MM.1S (cell line): Measurements from ENCODE around the gene TEX55.

Experiments
- EZH2 ChIP-seq: fragments of 300-600 bp; sonication (generic); optimal IDR thresholded peaks from 2 replicates; pipeline ENCODE3; 2017; ENCODE audit warnings: low read depth, mild to moderate bottlenecking, antibody characterized with exemption, low read length, mixed read lengths
- EZH2phosphoT487 ChIP-seq: fragments of 300-600 bp; sonication (generic); IDR thresholded peaks from 2 replicates; pipeline ENCODE4 v1.6.1; 2018; ENCODE audit warnings: antibody characterized with exemption, low read length
- TF ChIP-seq, protein P1 (sequence below): fragments of 300-600 bp; sonication (generic); IDR thresholded peaks from 2 replicates; pipeline ENCODE4 v1.5.1; 2016; ENCODE audit warnings: antibody characterized with exemption, low read length, mixed read lengths

DNA sequence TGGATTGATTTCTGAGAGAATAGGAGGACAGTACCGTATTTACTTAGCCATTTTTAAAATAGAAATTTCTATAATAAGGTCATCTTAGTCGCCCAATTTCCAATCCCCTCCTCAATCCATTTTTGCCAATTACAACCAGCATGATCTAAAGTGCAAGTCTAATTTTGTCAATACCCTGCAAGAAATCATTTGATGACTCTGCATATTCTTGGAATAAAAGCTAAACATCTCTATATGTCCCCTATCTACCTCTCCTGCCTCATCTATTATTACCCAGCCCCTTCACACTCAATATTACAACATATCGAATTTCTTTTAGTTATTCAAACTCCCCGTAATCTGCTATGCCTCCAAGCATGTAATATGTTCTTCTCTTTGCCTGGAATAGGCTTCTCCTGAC is 41.9 kb upstream of the TEX55 start:
- TF ChIP-seq EZH2 (no peak), EZH2phosphoT487 (no peak)
- TF ChIP-seq, protein P1, sequence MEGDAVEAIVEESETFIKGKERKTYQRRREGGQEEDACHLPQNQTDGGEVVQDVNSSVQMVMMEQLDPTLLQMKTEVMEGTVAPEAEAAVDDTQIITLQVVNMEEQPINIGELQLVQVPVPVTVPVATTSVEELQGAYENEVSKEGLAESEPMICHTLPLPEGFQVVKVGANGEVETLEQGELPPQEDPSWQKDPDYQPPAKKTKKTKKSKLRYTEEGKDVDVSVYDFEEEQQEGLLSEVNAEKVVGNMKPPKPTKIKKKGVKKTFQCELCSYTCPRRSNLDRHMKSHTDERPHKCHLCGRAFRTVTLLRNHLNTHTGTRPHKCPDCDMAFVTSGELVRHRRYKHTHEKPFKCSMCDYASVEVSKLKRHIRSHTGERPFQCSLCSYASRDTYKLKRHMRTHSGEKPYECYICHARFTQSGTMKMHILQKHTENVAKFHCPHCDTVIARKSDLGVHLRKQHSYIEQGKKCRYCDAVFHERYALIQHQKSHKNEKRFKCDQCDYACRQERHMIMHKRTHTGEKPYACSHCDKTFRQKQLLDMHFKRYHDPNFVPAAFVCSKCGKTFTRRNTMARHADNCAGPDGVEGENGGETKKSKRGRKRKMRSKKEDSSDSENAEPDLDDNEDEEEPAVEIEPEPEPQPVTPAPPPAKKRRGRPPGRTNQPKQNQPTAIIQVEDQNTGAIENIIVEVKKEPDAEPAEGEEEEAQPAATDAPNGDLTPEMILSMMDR: no peak
